ENCODE measurements around the gene RPH3AL.

RPH3AL gene

GRCh38 chr17:354651-355556 lies 2.3 kb upstream of the RPH3AL start:
- Mint-ChIP-seq H3K36me3 (ENCODE audit: insufficient read depth) (no peaks in the 10 kb centered on the region), H3K4me1 (ENCODE audit: low read depth in 2 of 2) (peaks cover 8% of the 10 kb centered on the region in 2 donors), H3K4me3 (no peak overlapping the region), H3K27ac (no peak overlapping the region), H3K27me3 (no peaks in the 10 kb centered on the region), H3K9me3 (peaks cover 0 to 2% of the 10 kb centered on the region in 2 donors)
- ATAC-seq (replicated peaks) = no peak
- no peak for DNase-seq

DNA sequence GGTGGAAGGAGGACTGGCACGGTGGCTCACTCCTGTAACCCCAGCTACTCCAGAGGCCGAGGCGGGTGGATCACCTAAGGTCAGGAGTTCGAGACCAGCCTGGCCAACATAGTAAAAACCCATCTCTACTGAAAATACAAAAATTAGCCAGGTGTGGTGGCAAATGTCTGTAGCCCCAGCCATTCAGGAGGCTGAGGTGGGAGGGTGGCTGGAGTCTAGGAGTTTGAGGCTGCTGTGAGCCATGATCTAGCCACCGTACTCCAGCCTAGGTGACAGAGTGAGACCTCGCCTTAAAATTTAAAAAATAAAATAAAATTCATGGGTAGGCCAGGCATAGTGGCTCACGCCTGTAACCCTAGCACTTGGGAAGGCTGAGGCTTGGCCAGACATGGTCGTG lies 1.2 kb upstream of the RPH3AL start:
- no peak for ATAC-seq (replicated peaks)
- no peaks in the 10 kb centered on the region for H3K36me3 Mint-ChIP-seq (ENCODE audit: insufficient read depth)

GRCh38 chr17:353213-353837 lies 718 bp upstream of the RPH3AL start:
- Mint-ChIP-seq H3K4me1 (ENCODE audit: low read depth in 2 of 2) (peaks cover 8% of the 10 kb centered on the region in 2 donors), H3K9me3 (peaks cover 0 to 2% of the 10 kb centered on the region in 2 donors), H3K27ac (no peak overlapping the region), H3K36me3 (ENCODE audit: insufficient read depth) (no peaks in the 10 kb centered on the region), H3K27me3 (no peaks in the 10 kb centered on the region), H3K4me3 (no peak overlapping the region)
- ATAC-seq (replicated peaks) = no peak
- no peak for DNase-seq

More for the DNA sequence above, 1.2 kb upstream of the RPH3AL start:
- Mint-ChIP-seq H3K27me3 (no peaks in the 10 kb centered on the region), H3K9me3 (peaks cover 0 to 2% of the 10 kb centered on the region in 2 donors), H3K4me3 (no peak overlapping the region), H3K27ac (no peak overlapping the region), H3K4me1 (ENCODE audit: low read depth in 2 of 2) (peaks cover 8% of the 10 kb centered on the region in 2 donors)
- DNase-seq = no peak

DNA sequence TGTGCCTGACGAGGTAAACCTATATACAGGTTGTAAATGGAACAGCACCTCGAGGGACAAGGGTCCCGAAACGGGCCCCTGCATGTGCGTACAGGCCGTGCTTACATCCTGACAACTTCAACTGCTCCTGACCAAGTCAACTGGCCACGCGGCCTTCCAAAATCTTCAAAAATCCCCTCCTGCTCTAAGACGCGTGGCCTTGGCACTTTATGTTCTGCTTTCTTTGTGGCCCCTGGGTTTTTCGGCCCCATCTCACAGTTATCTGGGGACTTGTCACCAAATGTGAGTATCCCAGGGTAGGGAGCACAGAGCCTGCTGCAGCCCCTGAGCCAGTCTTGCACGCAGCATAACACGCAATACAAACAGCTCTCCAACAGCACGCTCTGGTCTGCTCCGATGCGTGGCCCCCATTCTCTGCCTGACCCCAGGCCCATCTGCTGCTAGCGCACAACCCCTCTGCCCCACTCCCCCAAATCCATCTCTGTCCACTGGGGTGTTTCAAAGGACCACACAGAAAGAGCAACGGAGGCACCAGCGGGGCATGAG lies 659 bp downstream of the RPH3AL start:
- ATAC-seq (replicated peaks) = no peak

GRCh38 chr17:351449-351738 lies 1.2 kb downstream of the RPH3AL start:
- Mint-ChIP-seq H3K27ac (peak overlapping the region in 1 of 2 donors; percentile 17), H3K4me1 (ENCODE audit: low read depth in 2 of 2) (peaks cover 2 to 6% of the 10 kb centered on the region in 2 donors), H3K27me3 (no peaks in the 10 kb centered on the region), H3K4me3 (no peak overlapping the region), H3K36me3 (ENCODE audit: insufficient read depth) (no peaks in the 10 kb centered on the region), H3K9me3 (peaks cover 0 to under 1% of the 10 kb centered on the region in 2 donors)
- ATAC-seq (replicated peaks) = no peak
- no peak for DNase-seq

More for the DNA sequence above, 659 bp downstream of the RPH3AL start:
- Mint-ChIP-seq H3K9me3 (peaks cover 0 to 2% of the 10 kb centered on the region in 2 donors), H3K27me3 (no peaks in the 10 kb centered on the region), H3K27ac (peak overlapping the region in 1 of 2 donors; percentile 17), H3K4me1 (ENCODE audit: low read depth in 2 of 2) (peaks cover 7 to 8% of the 10 kb centered on the region in 2 donors), H3K36me3 (ENCODE audit: insufficient read depth) (no peaks in the 10 kb centered on the region), H3K4me3 (no peak overlapping the region)
- DNase-seq = no peak

GRCh38 chr17:350706-351448 lies 1.7 kb downstream of the RPH3AL start:
- Mint-ChIP-seq H3K4me1 (ENCODE audit: low read depth in 2 of 2) (peaks cover 0 to 6% of the 10 kb centered on the region in 2 donors), H3K9me3 (no peaks in the 10 kb centered on the region), H3K4me3 (no peak overlapping the region), H3K27me3 (no peaks in the 10 kb centered on the region), H3K27ac (peak overlapping the region in 1 of 2 donors; percentile 17), H3K36me3 (ENCODE audit: insufficient read depth) (no peaks in the 10 kb centered on the region)
- ATAC-seq (replicated peaks) (no peak), DNase-seq (no peak)

DNA sequence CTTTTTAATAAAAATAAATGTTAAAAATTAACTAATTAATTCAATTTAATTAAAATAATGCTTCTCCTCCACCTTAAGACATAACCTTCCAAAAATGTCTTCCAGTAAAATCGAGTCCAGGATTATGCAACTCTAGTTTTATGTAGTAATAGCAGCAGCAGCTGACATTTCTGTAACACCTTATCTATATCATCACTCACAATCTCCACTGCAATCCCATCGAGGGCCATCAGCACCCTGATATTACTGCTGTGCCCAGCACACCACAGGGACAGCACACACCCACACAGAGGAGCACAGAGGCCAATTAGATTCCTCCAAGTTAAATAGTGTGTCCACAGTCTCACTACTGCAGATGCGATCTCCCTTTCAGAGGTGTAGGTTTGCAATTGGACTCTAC lies 2.9 kb downstream of the RPH3AL start:
- H3K4me3 Mint-ChIP-seq = no peak overlapping the region
- peaks cover 0 to 5% of the 10 kb centered on the region in 2 donors for H3K4me1 Mint-ChIP-seq (ENCODE audit: low read depth in 2 of 2)
- H3K9me3 Mint-ChIP-seq = peaks cover 0 to under 1% of the 10 kb centered on the region in 2 donors
- no peaks in the 10 kb centered on the region for H3K27me3 Mint-ChIP-seq
- ATAC-seq (replicated peaks) = no peak
- DNase-seq = no peak
- H3K36me3 Mint-ChIP-seq (ENCODE audit: insufficient read depth) = no peaks in the 10 kb centered on the region
- no peak overlapping the region for H3K27ac Mint-ChIP-seq

DNA sequence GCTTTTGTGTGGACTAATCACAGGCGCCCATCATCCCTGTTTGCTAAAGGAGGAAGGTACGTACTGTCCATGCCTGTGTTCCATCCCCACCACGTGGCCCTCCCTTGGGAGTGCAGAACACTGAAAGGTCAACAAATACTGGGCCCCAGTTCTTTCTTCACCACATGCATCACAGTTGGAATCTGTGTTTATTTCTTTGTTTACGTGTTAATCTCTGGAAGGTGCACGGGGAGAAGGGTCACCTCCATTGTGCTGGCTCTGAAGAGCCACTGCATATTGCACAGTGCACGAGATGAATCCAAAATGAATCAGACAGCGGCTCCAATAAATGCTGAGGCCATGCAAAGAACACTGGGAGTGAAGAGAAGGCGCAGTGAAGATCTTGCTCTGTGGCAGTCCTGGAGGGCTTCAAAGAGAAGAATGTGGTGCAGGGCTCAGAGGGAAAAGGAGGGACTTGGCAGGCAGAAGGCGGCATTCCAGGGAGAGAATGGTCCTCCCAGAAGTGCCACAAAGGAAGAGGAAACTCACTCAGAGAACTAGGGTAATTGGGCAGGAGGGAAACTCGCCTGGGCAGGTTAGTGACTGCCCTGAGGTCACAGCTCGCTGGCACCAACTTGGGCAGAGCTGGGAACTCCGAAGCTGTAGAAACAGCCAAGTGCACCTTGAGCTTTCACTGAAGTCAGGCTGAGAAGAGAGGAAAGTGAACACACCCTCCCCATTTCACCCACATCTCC lies 3.7 kb downstream of the RPH3AL start:
- no peaks in the 10 kb centered on the region for H3K36me3 Mint-ChIP-seq (ENCODE audit: insufficient read depth)
- peaks cover 0 to 3% of the 10 kb centered on the region in 2 donors for H3K4me1 Mint-ChIP-seq (ENCODE audit: low read depth in 2 of 2)
- H3K4me3 Mint-ChIP-seq = no peak overlapping the region
- H3K9me3 Mint-ChIP-seq = peaks cover 7 to 9% of the 10 kb centered on the region in 2 donors
- DNase-seq = no peak
- H3K27me3 Mint-ChIP-seq = no peaks in the 10 kb centered on the region
- ATAC-seq (replicated peaks) = no peak
- no peak overlapping the region for H3K27ac Mint-ChIP-seq

DNA sequence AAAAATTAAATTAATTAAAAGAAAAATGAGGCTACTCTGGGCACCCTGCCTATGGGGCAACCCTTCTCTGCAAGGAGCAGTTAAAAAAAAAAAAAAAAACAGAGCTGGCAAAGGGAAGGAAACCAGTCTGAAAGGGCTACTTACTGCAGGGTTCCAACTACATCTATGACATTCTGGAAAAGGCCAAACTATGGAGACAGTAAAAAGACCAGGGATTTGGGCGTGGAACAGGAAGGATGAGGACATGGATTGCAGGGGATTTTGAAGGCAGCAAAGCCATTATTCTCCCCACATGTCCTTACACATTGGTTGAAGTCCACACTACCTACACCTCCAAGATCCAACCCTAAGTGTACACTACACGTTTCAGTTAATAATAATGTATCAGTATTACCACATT lies 4.6 kb downstream of the RPH3AL start:
- Mint-ChIP-seq H3K36me3 (ENCODE audit: insufficient read depth) (no peaks in the 10 kb centered on the region), H3K27me3 (no peaks in the 10 kb centered on the region), H3K4me3 (no peak overlapping the region), H3K4me1 (ENCODE audit: low read depth in 2 of 2) (peaks cover 0 to 3% of the 10 kb centered on the region in 2 donors), H3K9me3 (peaks cover 7 to 10% of the 10 kb centered on the region in 2 donors), H3K27ac (no peak overlapping the region)
- ATAC-seq (replicated peaks) (no peak), DNase-seq (no peak)

DNA sequence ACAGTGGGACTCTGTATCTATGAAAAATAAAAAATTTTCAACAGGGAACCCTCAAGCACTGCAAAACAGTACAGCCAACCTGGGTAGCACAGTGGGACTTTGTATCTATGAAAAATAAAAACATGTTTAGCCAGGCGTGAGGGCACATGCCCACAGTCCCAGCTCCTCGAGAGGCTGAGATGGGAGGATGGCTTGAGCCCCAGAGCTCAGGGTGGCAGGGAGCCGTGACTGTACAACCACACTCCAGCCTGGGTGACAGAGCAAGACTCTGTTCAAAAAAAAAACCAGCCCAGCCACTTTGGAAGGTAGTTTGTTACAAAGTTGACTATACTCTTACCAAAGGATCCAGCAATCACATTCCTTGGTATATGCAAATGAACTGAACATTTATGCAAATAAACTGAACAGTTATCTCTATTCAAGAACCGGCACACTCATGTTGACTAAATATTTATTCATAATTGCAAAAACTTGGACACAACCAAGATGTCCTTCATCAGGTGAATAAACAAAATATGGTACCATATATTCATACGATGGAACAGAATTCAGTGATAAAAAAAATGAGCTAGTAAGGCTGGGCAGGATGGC lies 5.2 kb downstream of the RPH3AL start:
- Mint-ChIP-seq H3K4me1 (ENCODE audit: low read depth in 2 of 2) (peaks cover 0 to 3% of the 10 kb centered on the region in 2 donors), H3K27me3 (no peaks in the 10 kb centered on the region), H3K36me3 (ENCODE audit: insufficient read depth) (no peaks in the 10 kb centered on the region)

GRCh38 chr17:345992-346785 lies 6.4 kb downstream of the RPH3AL start:
- no peak overlapping the region for H3K4me3 Mint-ChIP-seq
- no peak for DNase-seq
- no peak overlapping the region for H3K27ac Mint-ChIP-seq
- H3K9me3 Mint-ChIP-seq = peaks cover 7 to 10% of the 10 kb centered on the region in 2 donors
- no peaks in the 10 kb centered on the region for H3K36me3 Mint-ChIP-seq (ENCODE audit: insufficient read depth)
- no peak for ATAC-seq (replicated peaks)
- no peaks in the 10 kb centered on the region for H3K27me3 Mint-ChIP-seq
- peaks cover 0 to 3% of the 10 kb centered on the region in 2 donors for H3K4me1 Mint-ChIP-seq (ENCODE audit: low read depth in 2 of 2)

More for the DNA sequence above, 5.2 kb downstream of the RPH3AL start:
- ATAC-seq (replicated peaks) (no peak), DNase-seq (no peak)
- Mint-ChIP-seq H3K9me3 (peaks cover 7 to 10% of the 10 kb centered on the region in 2 donors), H3K4me3 (no peak overlapping the region), H3K27ac (no peak overlapping the region)

DNA sequence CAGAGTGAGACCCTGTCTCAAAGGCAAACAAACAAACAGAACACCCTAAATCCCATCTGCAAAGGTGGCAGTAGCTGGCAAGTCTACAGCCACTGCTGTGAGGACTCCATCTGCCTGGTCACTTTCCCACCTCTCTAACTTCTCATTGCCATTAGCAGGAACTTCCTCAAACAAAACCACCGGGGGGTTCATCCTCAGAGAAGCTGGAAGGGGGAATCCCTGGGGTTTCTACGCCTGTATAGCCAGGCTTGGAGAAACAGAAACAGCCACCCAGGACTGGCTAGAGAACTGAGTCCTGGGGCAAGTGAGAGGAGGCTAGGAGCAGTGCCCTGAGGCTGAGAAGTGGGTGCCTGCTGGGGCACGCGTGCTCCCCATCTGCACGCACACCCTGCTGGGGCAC lies 7.3 kb downstream of the RPH3AL start:
- Mint-ChIP-seq H3K27ac (no peak overlapping the region), H3K4me1 (ENCODE audit: low read depth in 2 of 2) (peaks cover 0 to 3% of the 10 kb centered on the region in 2 donors), H3K9me3 (peaks cover 7 to 10% of the 10 kb centered on the region in 2 donors), H3K36me3 (ENCODE audit: insufficient read depth) (no peaks in the 10 kb centered on the region), H3K4me3 (no peak overlapping the region), H3K27me3 (no peaks in the 10 kb centered on the region)
- DNase-seq (no peak), ATAC-seq (replicated peaks) (no peak)

All from effector memory CD8-positive, alpha-beta T cell (primary cell).